Activated T-cell treated with anti-CD3 and anti-CD28 coated beads, Interleukin-2, amount 50 U/mL, for 1 hour (primary cell): ENCODE measurements around the gene ZMYND19.
"Not testable (repeated sequence)": the region's sequence is repeated elsewhere in the genome, so short reads cannot be mapped to it uniquely, and the experiment has no call there.

Source experiments
- DNase-seq: peaks from one replicate; pipeline ENCODE4 v3.0.0-alpha.2; 2020

ZMYND19 gene

GRCh38 chr9:137586854-137587253 is 3.5 kb downstream of the ZMYND19 start:
- DNase-seq = no peak

GRCh38 chr9:137583957-137584356 is 6.4 kb downstream of the ZMYND19 start:
- no peak for DNase-seq

- DNase-seq = no peak
Measured at GRCh38 chr9:137583347-137583746, 7.0 kb downstream of the ZMYND19 start.

GRCh38 chr9:137582286-137582860 is 7.9 kb downstream of the ZMYND19 start:
- no peak for DNase-seq

GRCh38 chr9:137581361-137582285 is 8.7 kb downstream of the ZMYND19 start:
- DNase-seq = no peak

- DNase-seq = no peak
Measured at GRCh38 chr9:137580954-137581322, 9.4 kb downstream of the ZMYND19 start.

GRCh38 chr9:137580209-137580953 is 9.9 kb downstream of the ZMYND19 start:
- DNase-seq = no peak

GRCh38 chr9:137579259-137579604 is 11.1 kb downstream of the ZMYND19 start:
- DNase-seq = no peak

GRCh38 chr9:137578518-137579258 is 11.6 kb downstream of the ZMYND19 start, which contains the start of gene DPH7:
DPH7 (minus strand) TSS chr9:137578925; CDS start chr9:137578777, 148 bp downstream.
- peak; percentile 97 for DNase-seq

GRCh38 chr9:137575716-137576411 is 14.4 kb downstream of the ZMYND19 start:
- DNase-seq = no peak

GRCh38 chr9:137575364-137575715 is 15.0 kb downstream of the ZMYND19 start:
- DNase-seq = no peak

GRCh38 chr9:137574192-137574591 is 16.1 kb downstream of the ZMYND19 start:
- no peak for DNase-seq

- DNase-seq = no peak
Measured at GRCh38 chr9:137570566-137570965, 19.7 kb downstream of the ZMYND19 start.

- no peak for DNase-seq
Measured at GRCh38 chr9:137569609-137570203, 20.6 kb downstream of the ZMYND19 start.

- DNase-seq = not testable (repeated sequence)
Measured at GRCh38 chr9:137568445-137568844, 21.9 kb downstream of the ZMYND19 start.

GRCh38 chr9:137564817-137565411 is 25.4 kb downstream of the ZMYND19 start:
- no peak for DNase-seq

- DNase-seq = no peak
Measured at GRCh38 chr9:137564134-137564533, 26.2 kb downstream of the ZMYND19 start.

- DNase-seq = no peak
Measured at GRCh38 chr9:137558127-137558526, 32.2 kb downstream of the ZMYND19 start.

GRCh38 chr9:137556069-137556838 is 34.1 kb downstream of the ZMYND19 start:
- DNase-seq = no peak

- no peak for DNase-seq
Measured at GRCh38 chr9:137555179-137555578, 35.1 kb downstream of the ZMYND19 start.

- DNase-seq = no peak
Measured at GRCh38 chr9:137554349-137554748, 36.0 kb downstream of the ZMYND19 start.
